Heart left ventricle (tissue), 16 donors: ENCODE results near the gene MAGI2. TPM values are rescaled to one million over a fixed set of nuclear protein-coding genes. Genes with fewer than 3 reads are reported as not detected.

Source experiments
- ATAC-seq, 4 donors: fragments of 200-7000 bp; cut with Tn5 transposase; one replicate each; pipeline ENCODE4 v1.9.1; 2020 to 2022; ENCODE audit warnings: moderate library complexity in 4 of 4, mild to moderate bottlenecking in 3 of 4, moderate number of reproducible peaks in 1 of 4
- DNase-seq, 5 donors: peaks; one replicate each; pipeline ENCODE4 v3.0.0-alpha.2; 2020
- H3K27ac ChIP-seq, 12 donors: fragments of 200-600 bp; sonication (generic) in 4 of 12; one replicate each; pipeline versions ENCODE4 v1.5.0 to v1.8.0; 2016 to 2022; ENCODE audit warnings: mild to moderate bottlenecking in 2 of 12
- H3K27me3 ChIP-seq, 9 donors: fragments of 200-600 bp; sonication (generic) in 2 of 9; one replicate each; pipeline versions ENCODE4 v1.5.1 to v1.8.0; 2016 to 2022; ENCODE audit warnings: mild to moderate bottlenecking in 3 of 9
- H3K36me3 ChIP-seq, 9 donors: fragments of 200-600 bp; sonication (generic) in 2 of 9; one replicate each; pipeline versions ENCODE4 v1.5.0 to v1.8.0; 2018 to 2022; ENCODE audit warnings: mild to moderate bottlenecking in 2 of 9
- H3K4me1 ChIP-seq, 12 donors: fragments of 200-600 bp; sonication (generic) in 4 of 12; one replicate each; pipeline versions ENCODE4 v1.5.0 to v1.8.0; 2016 to 2022; ENCODE audit warnings: mild to moderate bottlenecking in 3 of 12
- H3K4me3 ChIP-seq, 12 donors: fragments of 200-600 bp; sonication (generic) in 4 of 12; one replicate each; pipeline versions ENCODE4 v1.5.0 to v1.8.0; 2017 to 2022; ENCODE audit warnings: mild to moderate bottlenecking in 9 of 12, moderate library complexity in 4 of 12
- H3K9me3 ChIP-seq, 12 donors: fragments of 200-600 bp; sonication (generic) in 4 of 12; one replicate each; pipeline versions ENCODE4 v1.5.0 to v1.8.0; 2016 to 2022; ENCODE audit warnings: mild to moderate bottlenecking in 1 of 12
- CTCF ChIP-seq, 12 donors: fragments of 200-600 bp; sonication (generic) in 4 of 12; IDR thresholded peaks; one replicate each; pipeline versions ENCODE4 v1.5.0 to v1.8.0; 2018 to 2022; ENCODE audit warnings: antibody characterized with exemption in 12 of 12, mild to moderate bottlenecking in 5 of 12
- POLR2A ChIP-seq, 2 donors: fragments of 450-650 bp; IDR thresholded peaks; one replicate each; pipeline ENCODE4 v1.6.1; 2017; ENCODE audit warnings: antibody characterized with exemption in 2 of 2, mild to moderate bottlenecking in 2 of 2, moderate library complexity in 2 of 2
- WGBS, 4 donors: extraction: QIAGEN DNeasy Blood & Tissue Kit in 2 of 4; methylation state at CpG; one replicate each; pipeline versions ENCODE4 v1.1.5 to v1.1.7; 2013 to 2018; 5-methylcytosine and 5-hydroxymethylcytosine counted together
- intact Hi-C, 10 donors: fragments of 100-400 bp; cut with DNase I; formaldehyde crosslinking; loops; one replicate each; pipeline versions ENCODE4 v1.11.1 to v1.14.2; 2022
- polyA plus RNA-seq, 2 donors: library from polyadenylated mRNA; stranded (reverse); fragments of 200-250 nt; gene quantifications; one replicate each; pipeline ENCODE4 v1.2.3, GENCODE V29; 2013
- total RNA-seq, 9 donors: library from RNA; depleted of rRNA in 2 of 9; stranded (reverse); fragments of >200 nt in 2 of 9; fragmentation: NEBNext Ultra II Directional in 3 of 9; extraction: Animal tissue kit (Norgen Biotek cat#: 25700) in 3 of 9; gene quantifications; one replicate each; pipeline versions ENCODE4 v1.1.0 to v1.2.4, GENCODE V29; 2016 to 2023
- donor health status: ischemic (EF 13 %, LVEDD 7.1; RV severe dilation, severe dysfunction).
- donor health status: healthy with polysubstance abuse.
- donor health status: DM: no; HTN: yes; CAD: no.
- donor health status: DM: no; HTN: no; CAD: no.
- donor health status: ischemic (EF 25% LVEDD 6.9; RV normal size, moderate dysfunction).
- donor health status: ischemic (EF 25% LVEDD 5.7; RV mildly dilated, moderate dysfunction).
- donor health status: healthy.
- donor health status: DM: yes; HTN: yes; CAD: no.
- donor health status: ischemic (EF 35%, LVEDD 5.7; RV mildly dilated, moderate dysfunction).
- donor health status: nonischemic (EF 11% LVEDD 7.7; RV severe dilation, severe dysfunction).
- donor health status: DM: yes; HTN: yes; CAD: no.
- donor health status: PGD.
- donor health status: ischemic (EF 29% LVEDD 5.4; RV normal size, mild dysfunction).
- donor health status: nonischemic (EF 23%, LVEDD 6.1; RV moderate dilation, normal function).

The MAGI2 gene
- total and polyA plus RNA-seq, 11 donors = 1.1 to 6.8 (median 3.8) TPM

GRCh38 chr7:78441737-78442136 is 1011.7 kb downstream of the MAGI2 start:
- H3K4me3 ChIP-seq = no peak overlapping the region
- intact Hi-C loops = no loop called here
- WGBS, 4 donors = 53 to 72% (median 65%) methylated on average over 2 of the region's 2 CpGs

GRCh38 chr7:78438433-78438832 is 1015.0 kb downstream of the MAGI2 start:
- intact Hi-C loops = no loop called here
- TF ChIP-seq CTCF (IDR thresholded peaks at IDR 0.05) (no peak), POLR2A (IDR thresholded peaks at IDR 0.05) (no peak)
- ATAC-seq (no peak), DNase-seq (no peak)
- Histone ChIP-seq H3K27me3 (no peaks in the 10 kb centered on the region), H3K4me1 (no peaks in the 10 kb centered on the region), H3K36me3 (no peaks in the 10 kb centered on the region), H3K4me3 (no peak overlapping the region), H3K27ac (no peak overlapping the region), H3K9me3 (no peaks in the 10 kb centered on the region)
- 90 to 95% (median 93%) methylated on average over 7 of the region's 7 CpGs for WGBS, 4 donors

More at GRCh38 chr7:78441737-78442136, 1011.7 kb downstream of the MAGI2 start:
- H3K27me3 ChIP-seq = no peaks in the 10 kb centered on the region
- H3K9me3 ChIP-seq = no peaks in the 10 kb centered on the region
- H3K36me3 ChIP-seq = no peaks in the 10 kb centered on the region
- no peaks in the 10 kb centered on the region for H3K4me1 ChIP-seq
- no peak overlapping the region for H3K27ac ChIP-seq
- ATAC-seq (no peak), DNase-seq (no peak)
- no peak for TF ChIP-seq POLR2A (IDR thresholded peaks at IDR 0.05)
- no peak for TF ChIP-seq CTCF (IDR thresholded peaks at IDR 0.05)

- Histone ChIP-seq H3K27ac (no peak overlapping the region), H3K36me3 (no peaks in the 10 kb centered on the region), H3K27me3 (no peaks in the 10 kb centered on the region), H3K4me1 (no peaks in the 10 kb centered on the region), H3K9me3 (no peaks in the 10 kb centered on the region), H3K4me3 (no peak overlapping the region)
- intact Hi-C loops = no loop called here
- DNase-seq (no peak), ATAC-seq (no peak)
- no peak for TF ChIP-seq POLR2A (IDR thresholded peaks at IDR 0.05)
- no peak for TF ChIP-seq CTCF (IDR thresholded peaks at IDR 0.05)
- 65 to 79% (median 69%) methylated on average over 5 of the region's 5 CpGs for WGBS, 4 donors
Measured at GRCh38 chr7:78437118-78437517, 1016.3 kb downstream of the MAGI2 start.

- DNase-seq (no peak), ATAC-seq (no peak)
- Histone ChIP-seq H3K36me3 (no peaks in the 10 kb centered on the region), H3K4me1 (no peaks in the 10 kb centered on the region), H3K27me3 (no peaks in the 10 kb centered on the region), H3K27ac (no peak overlapping the region), H3K4me3 (no peak overlapping the region), H3K9me3 (no peaks in the 10 kb centered on the region)
- intact Hi-C loops = no loop called here
- 78 to 86% (median 81%) methylated on average over 4 of the region's 4 CpGs for whole genome bisulfite sequencing, 4 donors
- no peak for TF ChIP-seq POLR2A (IDR thresholded peaks at IDR 0.05)
- TF ChIP-seq CTCF (IDR thresholded peaks at IDR 0.05) = no peak
Measured at GRCh38 chr7:78435355-78435754, 1018.1 kb downstream of the MAGI2 start.
